GM18502 (cell line): ENCODE data around the gene PLA2G3.

ENCODE experiments used
- ATAC-seq: cut with Tn5 transposase; IDR thresholded peaks from one replicate; pipeline ENCODE4 v1.9.1; 2021; ENCODE audit warnings: mild to moderate bottlenecking; ENCODE audit not compliant: unreplicated experiment, poor library complexity

The PLA2G3 gene

GRCh38 chr22:31089160-31090100 is 50.9 kb downstream of the PLA2G3 start:
- no peak for ATAC-seq

DNA sequence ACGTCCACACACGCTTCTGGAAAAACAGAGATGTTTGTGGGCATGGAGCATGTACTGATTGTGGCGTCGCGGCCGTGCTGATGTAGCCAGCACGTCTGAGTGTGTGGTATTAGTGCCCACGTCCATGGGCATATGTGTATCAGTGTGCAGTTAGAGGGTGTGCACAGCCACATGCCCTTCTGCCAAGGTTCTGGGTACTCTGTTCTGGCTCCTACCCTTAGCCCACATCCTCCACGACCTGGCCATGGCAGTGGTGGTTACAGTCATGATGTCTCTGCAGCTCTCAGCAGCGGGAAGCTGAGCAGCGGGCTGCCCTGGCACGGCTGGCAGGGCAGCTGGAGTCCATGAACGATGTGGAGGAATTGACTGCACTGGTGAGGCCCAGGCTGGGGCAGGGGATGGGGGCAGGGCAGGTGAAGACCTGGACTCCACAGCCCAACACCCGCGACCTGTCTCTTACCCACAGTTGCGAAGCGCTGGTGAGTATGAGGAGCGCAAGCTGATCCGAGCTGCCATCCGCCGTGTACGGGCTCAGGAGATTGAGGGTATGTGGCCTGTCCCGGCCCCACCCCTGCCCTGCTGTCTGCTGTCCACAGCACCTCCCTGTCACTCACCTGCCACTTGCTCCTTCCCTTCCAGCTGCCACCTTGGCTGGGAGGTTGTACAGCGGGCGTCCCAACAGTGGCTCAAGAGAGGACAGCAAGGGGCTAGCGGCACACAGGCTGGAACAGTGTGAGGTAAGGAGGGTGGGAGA is 51.9 kb downstream of the PLA2G3 start:
- ATAC-seq, result no peak

GRCh38 chr22:31087744-31088215 is 52.5 kb downstream of the PLA2G3 start:
- no peak for ATAC-seq

DNA sequence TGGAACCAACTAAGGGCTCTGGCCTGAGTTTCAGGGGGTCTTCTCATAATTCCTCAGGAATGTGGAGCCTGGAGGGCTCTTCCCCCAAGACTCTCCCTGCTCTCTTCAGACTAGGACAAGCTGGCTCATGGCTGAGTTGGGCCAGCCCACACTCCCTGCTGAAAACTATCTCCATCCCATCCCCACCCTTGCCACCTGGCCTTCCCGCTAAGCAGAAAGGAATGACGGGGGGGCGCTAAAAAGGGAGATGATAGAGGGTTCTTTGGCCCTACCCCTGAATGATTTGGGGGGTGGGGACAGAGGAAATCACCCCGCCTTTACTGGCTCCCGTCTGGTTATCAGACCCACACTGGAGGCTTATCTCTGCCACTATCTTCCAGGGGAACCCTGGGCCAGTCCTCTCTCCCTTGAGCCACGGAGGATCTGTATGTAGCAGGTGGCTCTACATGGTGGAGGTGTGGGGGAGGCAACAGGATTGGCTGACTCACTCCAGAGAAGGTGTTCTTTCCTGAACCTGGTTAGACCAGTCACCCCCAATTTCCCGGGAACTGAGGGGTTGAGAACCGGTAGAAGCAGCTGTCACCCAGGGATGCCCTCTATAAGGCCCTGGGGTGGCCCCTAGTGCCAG is 53.5 kb downstream of the PLA2G3 start:
- no peak for ATAC-seq

DNA sequence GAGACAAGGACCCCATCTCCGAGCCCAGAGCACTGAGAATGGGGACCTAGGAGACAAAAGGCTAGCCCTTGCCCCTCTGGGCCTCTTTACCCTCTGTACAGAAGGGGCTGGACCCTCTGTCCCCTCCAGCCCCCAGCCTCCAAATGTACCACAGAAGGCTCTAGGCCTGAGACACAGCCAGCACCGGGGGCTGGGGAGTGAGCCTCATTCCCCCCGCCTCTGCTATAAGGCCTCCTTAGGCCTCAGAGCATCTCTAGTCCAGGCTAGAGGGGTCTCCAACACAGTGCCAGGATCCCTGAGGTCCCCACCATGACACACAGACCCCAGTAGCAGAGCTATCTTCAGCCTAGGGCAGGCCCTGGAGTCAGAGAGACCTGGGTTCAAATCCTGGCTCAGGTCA is 54.4 kb downstream of the PLA2G3 start:
- ATAC-seq, result no peak

- no peak for ATAC-seq
These were observed 54.8 kb downstream of the PLA2G3 start for GRCh38 chr22:31085493-31085824.

GRCh38 chr22:31084811-31085492 is 55.4 kb downstream of the PLA2G3 start:
- ATAC-seq, result peak; percentile 73
